ENCODE results near the gene BARHL2.

Gene BARHL2

DNA sequence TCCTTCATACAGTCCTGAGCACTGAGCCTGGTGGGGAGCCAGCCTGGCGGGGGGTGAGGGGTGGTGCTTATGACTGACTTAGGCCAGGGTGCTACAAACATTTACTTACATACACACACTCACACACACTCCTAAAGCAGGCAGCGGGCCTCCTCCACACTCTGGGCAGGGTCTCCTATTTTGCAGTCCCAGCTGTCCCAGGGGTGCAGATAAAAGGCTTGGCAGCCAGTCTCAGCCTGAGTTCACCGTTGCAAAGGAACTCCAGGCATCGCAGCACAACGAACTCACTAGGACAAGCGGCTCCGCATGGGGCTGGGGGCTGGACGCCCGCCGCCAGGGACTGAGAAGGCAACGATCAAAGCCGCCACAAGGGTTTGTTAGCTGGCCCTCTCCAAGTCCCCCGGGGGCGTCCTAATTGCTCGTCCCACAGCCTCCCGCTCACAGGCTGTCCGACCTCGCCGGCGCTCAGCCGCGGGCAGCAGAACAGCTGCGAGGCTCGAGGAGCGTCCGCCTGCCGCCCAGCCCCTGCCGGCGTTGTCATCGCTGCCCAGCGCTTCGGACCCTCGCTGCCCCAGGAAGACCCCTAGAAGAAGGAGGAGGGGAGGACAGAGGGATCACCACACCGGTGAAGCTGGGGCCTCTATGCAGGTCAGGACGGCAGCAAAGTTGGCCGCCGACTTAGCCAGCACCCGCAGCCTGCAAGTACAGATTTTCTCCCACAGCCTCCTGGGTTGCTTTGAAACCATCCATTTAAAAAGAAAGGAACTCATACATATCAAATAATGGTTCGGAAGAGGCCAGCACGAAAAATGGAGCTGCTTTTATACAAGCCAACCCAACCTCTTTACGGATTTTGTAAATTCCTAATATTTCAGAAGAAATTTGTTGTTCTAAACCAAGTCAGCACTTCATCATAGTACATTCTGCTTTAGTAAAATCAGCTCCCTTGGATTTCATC, 6.2 kb downstream of the BARHL2 start:
- DNase-seq (ENCODE audit: low read depth), result no peak

DNA sequence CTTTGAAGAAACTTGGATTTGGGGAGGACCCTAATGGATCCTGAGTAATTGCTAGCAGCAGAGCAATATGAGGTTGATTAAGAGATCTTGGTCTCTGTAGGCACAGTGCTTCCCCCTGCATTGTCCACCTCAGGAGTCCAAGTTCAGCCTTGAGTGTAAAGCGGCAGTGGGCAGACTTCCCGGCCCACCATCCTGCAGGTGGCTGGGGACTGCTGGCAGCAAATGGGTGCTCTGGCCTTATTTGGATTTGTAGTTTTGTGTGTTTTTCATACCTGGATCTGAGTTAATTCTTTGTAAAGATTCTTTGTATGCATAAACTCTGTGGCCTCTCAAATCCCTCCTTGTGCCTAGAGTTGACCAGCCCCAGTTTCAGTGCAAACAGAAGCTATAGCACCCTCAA, 7.6 kb downstream of the BARHL2 start:
- DNase-seq (ENCODE audit: low read depth), result no peak

DNA sequence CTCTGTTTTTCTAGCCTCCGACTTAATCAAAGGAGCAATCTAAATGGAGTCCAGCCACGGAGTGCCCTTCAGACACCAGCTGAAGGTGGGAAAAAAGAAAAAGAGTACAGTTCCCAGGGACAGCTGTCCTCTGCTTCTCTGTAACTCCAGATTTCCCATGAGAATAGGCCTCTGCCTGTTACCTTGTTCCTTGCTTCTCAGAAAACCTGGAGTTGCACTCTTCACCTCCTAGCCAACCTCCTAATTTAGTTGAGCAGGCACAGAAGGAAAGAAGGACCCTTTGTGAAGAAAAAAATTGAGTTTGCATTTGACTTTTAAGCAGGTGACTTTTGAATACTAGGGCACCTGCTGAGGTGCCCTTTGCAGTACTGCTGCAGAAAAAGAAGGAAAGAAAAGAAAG, 8.3 kb downstream of the BARHL2 start:
- DNase-seq (ENCODE audit: low read depth), result no peak

DNA sequence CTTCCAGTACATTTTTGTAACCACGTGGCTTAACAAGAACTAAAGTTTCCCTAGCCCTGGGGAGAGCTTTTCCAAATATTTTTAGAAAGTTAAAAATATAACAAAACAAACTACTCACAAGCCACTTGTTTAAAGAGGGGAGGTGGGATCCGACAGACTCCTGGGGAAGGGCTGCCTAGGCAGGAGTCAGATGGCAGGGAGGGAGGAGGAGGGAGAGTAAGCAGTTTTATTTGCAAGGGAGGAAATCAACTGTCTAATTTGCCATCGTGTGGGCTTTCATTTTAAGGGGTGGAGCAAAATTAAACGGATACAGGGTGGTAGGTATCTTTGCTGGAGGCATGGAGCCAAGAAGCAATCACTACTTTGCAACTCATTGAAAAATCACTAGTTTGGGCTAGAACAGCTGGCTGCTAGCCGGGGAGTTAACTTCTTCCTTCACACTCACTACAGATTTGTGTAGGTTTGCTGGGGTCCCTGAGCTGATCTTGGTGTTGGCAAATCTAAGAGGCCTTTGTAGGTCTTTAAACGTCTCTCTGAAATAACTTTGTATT, 8.8 kb downstream of the BARHL2 start:
- no peak for DNase-seq (ENCODE audit: low read depth)

DNA sequence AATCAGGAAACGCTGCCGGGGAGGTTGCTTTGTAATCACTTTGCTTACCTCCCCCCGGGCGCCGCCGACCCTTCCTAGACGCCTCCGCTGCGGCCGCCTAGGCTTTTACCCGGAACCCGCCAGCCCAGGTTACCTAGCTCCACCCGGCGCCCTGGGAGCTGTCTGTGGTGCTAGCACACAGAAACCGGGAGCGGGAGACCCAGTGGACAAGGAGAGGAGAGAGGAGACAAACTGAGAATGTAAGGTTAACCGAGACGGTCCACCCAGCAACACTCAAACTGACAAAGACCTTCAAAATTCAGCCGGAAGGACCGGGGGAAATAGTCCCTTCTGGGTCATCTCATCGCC, 9.8 kb downstream of the BARHL2 start:
- DNase-seq (ENCODE audit: low read depth), result peak; percentile 29

DNA sequence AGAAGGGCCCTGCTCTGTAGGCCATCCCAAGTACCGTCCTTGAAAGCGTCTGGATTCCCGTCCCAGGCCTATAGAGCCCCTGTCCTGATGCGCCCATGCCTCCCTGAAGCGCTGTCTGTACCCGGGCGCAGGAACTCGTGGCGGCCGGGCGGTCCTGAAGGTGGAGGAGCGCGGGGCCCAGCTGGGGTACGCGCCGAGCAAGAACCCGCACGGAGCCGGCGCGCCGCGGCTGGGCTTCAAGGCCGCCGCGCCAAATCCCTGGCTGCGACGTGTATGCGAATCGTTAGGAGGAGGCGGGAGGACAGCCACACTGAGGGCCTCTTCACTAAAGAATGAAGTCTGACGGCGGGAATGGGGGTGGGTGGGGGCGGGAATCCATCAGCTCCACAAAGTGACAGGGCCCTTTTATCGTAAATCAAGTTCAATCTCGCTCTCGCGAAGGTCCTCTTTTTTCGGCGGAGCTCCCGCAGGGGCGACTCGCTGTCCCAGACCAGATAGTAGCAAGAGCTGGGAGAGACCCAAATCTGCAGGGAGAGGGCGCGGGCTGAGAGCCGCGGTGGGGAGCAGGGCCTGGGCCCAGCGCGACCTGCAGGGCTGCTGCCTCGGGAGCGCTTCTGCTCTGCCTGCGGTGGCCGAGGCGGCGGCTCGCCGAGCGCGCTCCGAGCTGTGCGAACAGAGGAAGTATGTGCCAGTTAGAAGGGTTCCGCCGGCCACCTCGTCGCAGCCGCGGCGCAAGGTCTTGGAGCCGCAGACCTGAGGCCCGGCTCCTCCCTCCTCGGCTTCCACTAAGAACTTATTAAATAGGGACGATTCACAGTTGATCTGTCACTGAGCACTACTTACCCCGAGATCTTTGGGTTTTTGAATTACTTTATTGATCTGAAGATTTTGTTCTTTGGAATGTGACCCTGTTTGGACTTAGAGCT, 10.4 kb downstream of the BARHL2 start:
- DNase-seq (ENCODE audit: low read depth), result no peak

DNA sequence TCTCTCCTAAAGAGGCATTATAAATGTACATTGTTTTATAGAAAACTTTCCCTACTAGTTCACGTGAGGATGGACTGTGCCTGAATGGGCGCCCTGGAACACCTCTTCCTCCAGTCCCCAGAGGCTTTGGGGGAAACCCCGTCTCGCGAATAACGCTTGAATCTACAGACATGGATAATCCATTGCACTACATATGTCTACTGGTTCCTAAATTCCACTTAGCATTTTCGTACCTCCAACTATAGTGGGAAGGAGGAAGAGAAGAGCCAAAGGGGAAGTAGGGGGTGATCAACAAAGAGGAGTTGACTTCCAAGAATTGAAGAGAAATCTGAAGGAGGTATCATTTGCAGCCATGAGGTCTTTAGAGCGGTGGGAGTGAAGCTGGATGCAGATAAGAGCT, 11.1 kb downstream of the BARHL2 start:
- no peak for DNase-seq (ENCODE audit: low read depth)

DNA sequence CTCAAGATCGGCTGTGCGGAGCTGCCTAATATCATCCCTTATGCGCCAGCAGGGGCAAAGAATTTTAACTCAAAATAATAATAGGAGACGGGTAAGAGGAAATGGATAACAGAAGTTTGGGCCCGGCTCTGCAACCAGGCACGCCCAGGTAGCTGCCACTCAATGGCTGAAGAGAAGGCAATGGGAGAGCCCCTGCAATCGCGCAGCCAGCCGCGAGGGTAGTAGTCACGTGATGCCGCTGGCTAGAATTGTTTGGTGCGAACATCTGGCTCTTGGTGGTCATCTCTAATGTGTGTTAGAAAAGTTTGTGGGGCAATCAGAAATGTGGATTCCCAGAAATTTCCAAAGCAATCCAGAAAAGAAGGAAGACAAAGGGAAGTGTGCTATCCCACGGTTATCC, 12.3 kb downstream of the BARHL2 start:
- no peak for DNase-seq (ENCODE audit: low read depth)

DNA sequence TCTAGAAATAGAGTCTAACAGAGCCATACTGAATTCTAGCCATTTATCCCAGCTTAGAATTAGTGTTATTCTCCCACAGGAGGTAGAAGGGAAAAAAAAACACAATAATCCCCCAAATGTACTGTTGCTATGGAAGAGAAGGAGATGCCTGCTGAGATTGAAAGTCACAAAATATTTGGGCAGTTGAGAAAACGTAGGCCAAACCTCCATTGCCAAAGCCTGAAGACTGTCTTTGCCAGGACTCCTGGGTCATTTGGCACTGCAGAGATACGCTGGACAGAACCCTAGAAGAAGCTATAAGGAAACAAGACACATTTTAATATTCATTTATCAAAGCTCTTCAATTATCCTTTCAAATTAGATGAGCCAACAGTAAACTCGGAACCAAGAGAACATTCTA, 22.3 kb downstream of the BARHL2 start:
- no peak for DNase-seq (ENCODE audit: low read depth)

DNA sequence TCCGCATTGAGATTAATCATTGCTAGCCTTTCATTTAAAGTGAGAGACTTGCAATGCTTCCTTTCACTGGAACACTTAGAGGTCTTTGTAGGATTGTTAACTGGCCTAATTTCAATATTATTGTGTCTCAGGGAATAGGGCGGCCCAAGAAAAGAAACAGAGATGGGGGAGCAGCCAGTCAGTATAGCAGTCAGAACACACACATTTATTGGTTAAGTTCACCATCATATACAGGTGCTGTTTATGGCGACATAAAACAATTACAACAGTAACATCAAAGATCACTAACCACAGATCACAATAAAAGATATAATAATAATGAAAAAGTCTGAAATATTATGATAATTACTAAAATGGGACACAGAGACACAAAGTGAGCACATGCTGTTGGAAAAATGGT, 29.4 kb downstream of the BARHL2 start:
- DNase-seq (ENCODE audit: low read depth), result no peak

DNA sequence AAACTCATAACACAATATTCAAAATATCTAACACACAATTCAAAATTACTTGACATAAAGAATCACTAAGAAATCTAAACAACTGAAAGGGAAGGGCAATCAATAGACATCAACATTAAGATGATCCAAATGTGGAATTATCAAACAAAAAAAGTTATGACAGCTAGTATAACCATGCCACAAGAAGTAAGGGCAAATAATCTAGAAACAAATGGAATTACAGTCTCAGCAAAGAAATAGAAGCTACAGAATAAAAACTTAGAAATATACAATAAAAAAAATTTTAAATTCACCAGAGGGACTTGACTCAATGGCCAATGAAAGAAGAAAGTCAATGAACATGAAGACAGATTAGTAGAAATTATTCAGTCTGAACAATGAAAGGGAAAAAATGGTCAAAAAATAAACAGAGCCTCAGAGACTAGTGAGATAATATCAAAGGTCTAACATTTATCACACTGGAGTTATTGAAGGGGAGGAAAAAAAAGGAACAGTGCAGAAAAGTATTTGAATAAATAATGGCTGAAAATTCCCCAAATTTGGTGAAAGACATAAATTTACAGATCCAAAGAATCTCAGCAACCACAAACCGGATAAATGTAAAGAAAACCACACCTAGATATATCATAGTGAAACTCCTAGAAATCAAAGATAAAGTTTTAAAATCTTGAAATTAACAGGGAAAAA, 41.8 kb downstream of the BARHL2 start:
- DNase-seq (ENCODE audit: low read depth), result no peak

DNA sequence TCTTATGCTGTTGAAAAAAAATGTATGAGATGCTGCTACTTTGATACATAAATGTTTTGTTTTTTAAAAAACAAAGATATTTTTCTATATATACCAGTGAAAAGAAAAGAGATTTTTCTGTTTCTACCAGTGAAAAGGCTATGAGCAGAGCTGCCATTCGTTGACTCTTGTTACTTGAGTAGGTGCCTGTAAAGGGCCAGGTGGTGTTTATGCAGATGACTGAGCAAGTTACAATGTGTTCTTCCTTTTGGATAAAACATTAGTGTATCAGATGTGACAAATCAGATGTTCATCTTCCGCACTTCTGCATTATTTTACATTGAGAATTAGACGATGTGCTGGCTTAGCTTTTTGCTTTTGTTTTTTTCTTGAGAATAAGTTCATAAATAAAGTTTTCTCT, 45.4 kb downstream of the BARHL2 start:
- DNase-seq (ENCODE audit: low read depth), result no peak

DNA sequence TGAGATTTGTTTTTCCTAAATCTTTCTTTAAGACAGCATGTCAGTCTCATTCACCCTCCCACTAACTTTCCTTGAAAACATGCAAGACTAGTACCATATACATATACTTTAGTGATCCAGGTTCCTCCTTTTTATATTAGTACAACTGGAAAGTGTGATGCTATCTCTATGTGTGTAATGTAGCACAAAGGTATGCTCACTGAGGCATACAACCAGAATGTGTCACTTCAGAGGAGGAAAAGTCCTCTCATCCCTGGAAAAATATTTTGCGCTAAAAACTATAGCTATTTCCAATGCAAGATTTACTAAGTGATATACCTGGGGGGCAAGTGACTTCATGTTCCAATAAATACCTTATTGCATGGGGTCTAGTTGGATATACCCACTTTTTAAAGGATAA, 45.9 kb downstream of the BARHL2 start:
- DNase-seq (ENCODE audit: low read depth), result no peak

All from EH (cell line).